Activated CD8-positive, alpha-beta memory T cell treated with anti-CD3 and anti-CD28 coated beads for 1 hour (primary cell): Measurements from ENCODE around the gene ZFYVE27.

Experiments used
- DNase-seq, 2 donors: peaks; one replicate each; pipeline ENCODE4 v3.0.0-alpha.2; 2020; ENCODE audit warnings: low read depth in 1 of 2; ENCODE audit errors: extremely low read depth in 1 of 2

ZFYVE27 gene

GRCh38 chr10:97766996-97767924 is 30.3 kb downstream of the ZFYVE27 start:
- DNase-seq = no peak

- DNase-seq = no peak
Measured at GRCh38 chr10:97768322-97769315, 31.7 kb downstream of the ZFYVE27 start.

- no peak for DNase-seq
Measured at GRCh38 chr10:97770255-97770654, 33.3 kb downstream of the ZFYVE27 start.

GRCh38 chr10:97771055-97771891 is 34.3 kb downstream of the ZFYVE27 start:
- DNase-seq = no peak

- DNase-seq = no peak
Measured at GRCh38 chr10:97771913-97772823, 35.2 kb downstream of the ZFYVE27 start, which contains the start of gene SFRP5. Gene SFRP5 (minus strand): TSS chr10:97771999. CDS start chr10:97771833, 166 bp downstream.

GRCh38 chr10:97773096-97773495 is 36.2 kb downstream of the ZFYVE27 start:
- no peak for DNase-seq

- no peak for DNase-seq
Measured at GRCh38 chr10:97774811-97775294, 37.9 kb downstream of the ZFYVE27 start.

- DNase-seq = no peak
Measured at GRCh38 chr10:97777143-97777542, 40.2 kb downstream of the ZFYVE27 start.

- no peak for DNase-seq
Measured at GRCh38 chr10:97778452-97779302, 41.7 kb downstream of the ZFYVE27 start.

- no peak for DNase-seq
Measured at GRCh38 chr10:97779492-97779891, 42.6 kb downstream of the ZFYVE27 start.

GRCh38 chr10:97779975-97780374 is 43.0 kb downstream of the ZFYVE27 start:
- no peak for DNase-seq

- DNase-seq = no peak
Measured at GRCh38 chr10:97780841-97781617, 44.1 kb downstream of the ZFYVE27 start.

GRCh38 chr10:97781618-97782331 is 44.8 kb downstream of the ZFYVE27 start:
- no peak for DNase-seq

GRCh38 chr10:97782455-97783228 is 45.7 kb downstream of the ZFYVE27 start:
- DNase-seq = no peak

GRCh38 chr10:97784200-97784810 is 47.4 kb downstream of the ZFYVE27 start:
- DNase-seq = no peak

GRCh38 chr10:97785231-97785630 is 48.3 kb downstream of the ZFYVE27 start:
- DNase-seq = no peak
